Testis (tissue), 3 donors: Measurements from ENCODE around the gene TBPL1. TPM values are rescaled to one million over a fixed set of nuclear protein-coding genes. Genes with fewer than 3 reads are reported as not detected.

Experiments used
- DNase-seq: peaks from one replicate; pipeline ENCODE4 v3.0.0-alpha.2; 2019
- H3K27ac ChIP-seq, 2 donors: fragments of 200-600 bp; sonication (generic); one replicate each; pipeline ENCODE4 v1.5.1; 2019
- H3K27me3 ChIP-seq: fragments of 200-600 bp; sonication (generic); one replicate; pipeline ENCODE4 v1.5.1; 2019
- H3K36me3 ChIP-seq: fragments of 200-600 bp; sonication (generic); one replicate; pipeline ENCODE4 v1.5.1; 2017; ENCODE audit warnings: low read depth; ENCODE audit errors: missing control alignments
- H3K4me1 ChIP-seq: fragments of 200-600 bp; sonication (generic); one replicate; pipeline ENCODE4 v1.5.1; 2019
- H3K4me3 ChIP-seq, 2 donors: fragments of 200-600 bp; sonication (generic); one replicate each; pipeline ENCODE4 v1.5.1; 2017 to 2019
- H3K9me3 ChIP-seq: fragments of 200-600 bp; sonication (generic); one replicate; pipeline ENCODE4 v1.5.1; 2017
- POLR2A ChIP-seq: fragments of 450-650 bp; IDR thresholded peaks from one replicate; pipeline ENCODE4 v1.6.1; 2017; ENCODE audit warnings: antibody characterized with exemption, mild to moderate bottlenecking, moderate library complexity
- WGBS, 2 donors: methylation state at CpG; one replicate each; pipeline ENCODE4 v1.1.5; 2018; 5-methylcytosine and 5-hydroxymethylcytosine counted together
- intact Hi-C: fragments of 100-400 bp; cut with DNase I; formaldehyde crosslinking; loops from one replicate; pipeline ENCODE4 v1.15.1; 2023; ENCODE audit warnings: low total_unique reads
- polyA plus RNA-seq: library from polyadenylated mRNA; stranded (reverse); fragments of 350-450 nt; fragmentation: Illumina TruSeq; extraction: RNeasy Lipid Tissue Mini Kit (QIAGEN cat#74804); gene quantifications from one replicate; pipeline ENCODE4 v1.2.3, GENCODE V29; 2014; ENCODE audit warnings: low read depth, low replicate concordance; ENCODE audit not compliant: insufficient read depth
- total RNA-seq, 2 donors: library from RNA; depleted of rRNA; stranded (reverse); fragments of >200 nt; gene quantifications; one replicate each; pipeline ENCODE4 v1.2.3, GENCODE V29; 2016
- TF ChIP-seq, protein P1 (sequence below), 3 experiments: fragments of 450-650 bp in 2 of 3; fragments of 200-600 bp in 1 of 3; sonication (generic) in 1 of 3; IDR thresholded peaks; one replicate each; pipeline ENCODE4 v1.5.1; 2016 to 2019; ENCODE audit warnings: antibody characterized with exemption in 3 of 3, mild to moderate bottlenecking in 2 of 3, moderate library complexity in 1 of 3

TBPL1 gene
- total and polyA plus RNA-seq, 3 donors from 2014 or later = 63.4 to 327 (median 77.9) TPM

DNA sequence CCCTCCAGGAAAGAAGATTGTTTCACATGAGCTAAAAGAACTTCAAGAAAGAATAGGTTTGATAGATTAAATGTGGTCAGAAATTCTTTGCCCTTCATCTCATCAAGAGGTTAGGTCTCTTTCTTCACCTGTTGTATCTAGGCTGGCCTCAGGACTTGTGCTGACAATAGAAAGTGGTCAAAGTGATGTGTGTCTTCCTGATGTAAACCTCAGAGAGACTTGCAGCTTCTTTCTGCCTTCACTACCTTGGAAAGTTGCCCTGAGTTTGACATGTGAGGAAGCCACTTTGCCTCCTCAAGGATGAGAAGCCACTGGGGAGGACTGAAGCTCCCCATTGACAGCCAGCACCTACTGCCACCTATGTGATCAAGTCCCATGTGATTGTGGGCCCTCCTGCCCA is 46.3 kb downstream of the TBPL1 start:
- no peak for DNase-seq
- Histone ChIP-seq H3K4me3 (no peak overlapping the region), H3K4me1 (peaks cover 3% of the 10 kb centered on the region), H3K36me3 (no peaks in the 10 kb centered on the region), H3K9me3 (no peaks in the 10 kb centered on the region), H3K27ac (no peak overlapping the region), H3K27me3 (no peaks in the 10 kb centered on the region)
- intact Hi-C loops = no loop called here
- TF ChIP-seq POLR2A = no peak
- TF ChIP-seq, protein P1, sequence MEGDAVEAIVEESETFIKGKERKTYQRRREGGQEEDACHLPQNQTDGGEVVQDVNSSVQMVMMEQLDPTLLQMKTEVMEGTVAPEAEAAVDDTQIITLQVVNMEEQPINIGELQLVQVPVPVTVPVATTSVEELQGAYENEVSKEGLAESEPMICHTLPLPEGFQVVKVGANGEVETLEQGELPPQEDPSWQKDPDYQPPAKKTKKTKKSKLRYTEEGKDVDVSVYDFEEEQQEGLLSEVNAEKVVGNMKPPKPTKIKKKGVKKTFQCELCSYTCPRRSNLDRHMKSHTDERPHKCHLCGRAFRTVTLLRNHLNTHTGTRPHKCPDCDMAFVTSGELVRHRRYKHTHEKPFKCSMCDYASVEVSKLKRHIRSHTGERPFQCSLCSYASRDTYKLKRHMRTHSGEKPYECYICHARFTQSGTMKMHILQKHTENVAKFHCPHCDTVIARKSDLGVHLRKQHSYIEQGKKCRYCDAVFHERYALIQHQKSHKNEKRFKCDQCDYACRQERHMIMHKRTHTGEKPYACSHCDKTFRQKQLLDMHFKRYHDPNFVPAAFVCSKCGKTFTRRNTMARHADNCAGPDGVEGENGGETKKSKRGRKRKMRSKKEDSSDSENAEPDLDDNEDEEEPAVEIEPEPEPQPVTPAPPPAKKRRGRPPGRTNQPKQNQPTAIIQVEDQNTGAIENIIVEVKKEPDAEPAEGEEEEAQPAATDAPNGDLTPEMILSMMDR (IDR thresholded peaks at IDR 0.05) = no peak

DNA sequence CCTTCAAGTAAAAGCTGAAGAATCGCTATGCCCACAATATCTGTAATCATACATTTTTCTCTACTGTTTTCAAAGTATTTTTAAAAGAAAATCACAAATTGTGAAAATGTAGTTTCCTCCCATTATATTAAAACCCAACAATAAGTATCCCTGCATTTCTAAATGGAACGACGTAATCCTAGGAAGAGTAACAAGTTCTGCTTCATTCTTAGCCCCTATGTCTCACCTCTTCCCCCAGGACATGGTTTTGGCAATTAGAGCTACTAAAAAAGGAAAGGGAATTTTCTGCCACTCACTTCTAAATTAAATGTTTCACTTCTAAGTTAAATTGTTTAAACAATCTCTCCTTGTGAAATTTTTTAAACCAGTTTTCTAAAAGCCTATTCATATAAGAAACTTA is 47.4 kb downstream of the TBPL1 start:
- H3K4me3 ChIP-seq = no peak overlapping the region
- no peaks in the 10 kb centered on the region for H3K36me3 ChIP-seq
- 62 to 63% methylated on average over 3 of the region's 3 CpGs for WGBS, 2 donors
- intact Hi-C loops = no loop called here
- H3K27me3 ChIP-seq = no peaks in the 10 kb centered on the region
- H3K27ac ChIP-seq = no peak overlapping the region
- no peaks in the 10 kb centered on the region for H3K9me3 ChIP-seq
- peaks cover 3% of the 10 kb centered on the region for H3K4me1 ChIP-seq
- TF ChIP-seq, protein P1 (IDR thresholded peaks at IDR 0.05) = no peak
- TF ChIP-seq POLR2A = no peak
- DNase-seq = no peak

DNA sequence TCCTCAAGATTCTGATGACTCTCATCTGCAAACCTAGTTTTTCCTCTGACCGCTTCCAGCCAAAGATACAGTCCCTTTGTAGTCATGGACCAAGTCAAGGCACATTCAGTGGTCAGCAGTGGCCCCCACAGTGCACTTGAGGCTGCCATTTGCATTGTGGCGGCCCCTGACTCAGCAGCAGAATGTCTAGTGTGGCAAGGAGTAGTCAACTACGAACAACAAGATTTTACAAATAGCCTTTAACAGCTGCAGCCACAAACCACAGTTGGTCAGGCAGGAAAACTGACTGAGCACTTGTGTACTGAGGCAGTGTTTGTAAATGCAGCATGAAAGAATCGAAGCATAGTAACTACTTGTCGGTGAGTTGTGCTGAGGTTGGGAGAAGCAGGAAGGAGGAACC is 49.8 kb downstream of the TBPL1 start:
- intact Hi-C loops = no loop called here
- H3K27ac ChIP-seq = no peak overlapping the region
- DNase-seq = no peak

DNA sequence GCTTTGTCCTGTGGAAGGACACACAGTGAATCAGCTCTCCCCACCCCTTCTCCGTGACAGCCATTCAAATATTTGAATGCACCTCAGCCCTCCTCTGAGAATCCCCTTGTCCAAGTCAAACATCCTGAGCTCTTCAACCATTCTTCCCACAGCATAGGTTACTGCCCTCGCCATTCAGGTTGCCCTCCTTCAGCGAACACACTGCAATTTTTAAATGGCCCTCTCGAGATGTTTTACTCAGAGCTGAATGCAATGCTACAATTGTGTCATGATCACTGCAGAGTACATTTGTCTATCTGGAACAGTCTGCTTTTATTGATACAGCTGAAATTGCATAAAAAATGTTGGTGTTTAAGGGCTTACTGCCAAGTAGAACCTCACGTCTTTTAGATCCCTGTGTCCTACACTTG is 50.5 kb downstream of the TBPL1 start:
- H3K36me3 ChIP-seq = no peaks in the 10 kb centered on the region
- H3K9me3 ChIP-seq = no peaks in the 10 kb centered on the region
- no peak for DNase-seq
- no peak overlapping the region for H3K4me3 ChIP-seq
- WGBS, 2 donors = 51 to 60% methylated on average over 5 of the region's 5 CpGs
- intact Hi-C loops = no loop called here
- peaks cover 3% of the 10 kb centered on the region for H3K4me1 ChIP-seq
- TF ChIP-seq, protein P1 (IDR thresholded peaks at IDR 0.05) = no peak
- no peak for TF ChIP-seq POLR2A
- no peaks in the 10 kb centered on the region for H3K27me3 ChIP-seq
- H3K27ac ChIP-seq = no peak overlapping the region

More for the DNA sequence above, 49.8 kb downstream of the TBPL1 start:
- WGBS, 2 donors = 76 to 89% methylated on average over 5 of the region's 5 CpGs
- peaks cover 3% of the 10 kb centered on the region for H3K4me1 ChIP-seq
- no peaks in the 10 kb centered on the region for H3K36me3 ChIP-seq
- no peak for TF ChIP-seq POLR2A
- TF ChIP-seq, protein P1 (IDR thresholded peaks at IDR 0.05) = no peak
- H3K9me3 ChIP-seq = no peaks in the 10 kb centered on the region
- no peak overlapping the region for H3K4me3 ChIP-seq
- H3K27me3 ChIP-seq = no peaks in the 10 kb centered on the region

DNA sequence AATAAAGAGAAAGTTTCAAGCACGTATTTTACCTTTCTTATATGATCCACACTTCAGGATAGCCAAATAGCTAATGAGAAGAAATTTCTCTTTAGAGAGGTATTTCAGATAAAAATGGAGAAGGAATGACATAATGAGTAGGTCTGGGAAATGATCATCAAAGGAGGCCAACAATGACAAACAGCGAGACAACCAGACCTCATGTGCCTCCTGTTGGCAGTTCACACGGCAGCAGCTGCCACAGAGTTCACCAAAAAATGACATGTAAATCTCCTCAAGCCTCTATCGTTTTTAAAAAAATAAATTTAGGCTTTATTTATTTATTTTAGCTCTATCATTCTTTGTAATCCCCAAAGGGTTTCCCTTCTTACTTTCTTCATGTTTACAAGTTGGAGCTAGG is 51.7 kb downstream of the TBPL1 start:
- intact Hi-C loops = no loop called here
- no peak for TF ChIP-seq POLR2A
- TF ChIP-seq, protein P1 (IDR thresholded peaks at IDR 0.05) = no peak
- no peaks in the 10 kb centered on the region for H3K27me3 ChIP-seq
- no peak overlapping the region for H3K4me3 ChIP-seq
- whole genome bisulfite sequencing, 2 donors = 78 to 79% methylated on average over 4 of the region's 4 CpGs
- H3K27ac ChIP-seq = no peak overlapping the region
- no peaks in the 10 kb centered on the region for H3K36me3 ChIP-seq
- H3K4me1 ChIP-seq = peaks cover 3% of the 10 kb centered on the region
- no peak for DNase-seq
- H3K9me3 ChIP-seq = no peaks in the 10 kb centered on the region
